HG03442 (cell line): Measurements from ENCODE around the gene SPTLC2.

Experiments used
- ATAC-seq: cut with Tn5 transposase; IDR thresholded peaks from one replicate; pipeline ENCODE4 v1.9.1; 2021; ENCODE audit warnings: mild to moderate bottlenecking, moderate library complexity; ENCODE audit not compliant: unreplicated experiment

SPTLC2 gene

DNA sequence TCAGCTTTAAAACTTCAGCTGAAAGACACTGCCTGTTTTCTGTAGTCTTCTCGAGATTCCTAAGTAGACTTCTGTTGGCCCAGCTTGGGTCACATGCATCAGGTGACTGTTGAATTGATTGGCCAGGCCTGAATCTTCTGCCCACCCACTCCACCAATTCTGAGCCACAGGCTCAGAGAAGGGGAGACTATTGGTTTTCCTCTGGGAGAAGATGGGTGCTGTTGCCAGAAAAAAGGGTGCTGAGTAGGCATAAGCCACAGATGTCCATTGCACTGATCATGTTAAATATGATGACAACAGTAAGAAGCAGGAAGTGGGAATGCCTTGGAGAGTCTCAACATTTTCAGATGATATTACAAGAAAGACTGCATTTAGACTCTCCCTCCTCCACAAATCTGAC lies 6.8 kb upstream of the SPTLC2 start:
- ATAC-seq = no peak

DNA sequence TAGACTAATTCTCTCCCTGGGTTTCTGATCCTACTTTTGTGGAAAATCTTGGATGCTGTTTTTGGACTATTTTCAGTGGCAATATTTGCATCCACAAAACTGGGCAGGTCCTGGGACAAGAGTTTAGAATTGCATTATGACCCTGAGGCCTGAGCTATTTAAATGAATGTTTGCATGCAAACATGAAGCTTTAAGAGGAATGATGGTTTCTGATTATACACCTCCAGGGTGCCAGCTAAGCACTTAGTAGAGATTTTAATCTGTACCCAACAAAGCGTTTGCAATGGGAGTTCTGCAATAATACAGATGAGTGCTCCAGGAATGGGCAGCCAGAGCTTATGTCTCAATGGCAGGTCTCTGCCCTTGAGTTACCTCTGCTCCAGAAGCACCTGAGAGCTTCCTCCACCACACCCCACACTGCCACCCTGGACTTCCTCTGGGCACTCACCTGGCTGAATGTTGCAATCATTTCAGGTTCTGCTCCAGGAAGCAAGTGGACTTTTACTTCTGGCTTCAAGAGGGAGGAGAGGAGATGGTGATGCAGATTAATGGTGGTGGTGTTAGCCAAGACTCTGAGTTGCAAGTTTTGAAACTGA lies 6.0 kb upstream of the SPTLC2 start:
- no peak for ATAC-seq

DNA sequence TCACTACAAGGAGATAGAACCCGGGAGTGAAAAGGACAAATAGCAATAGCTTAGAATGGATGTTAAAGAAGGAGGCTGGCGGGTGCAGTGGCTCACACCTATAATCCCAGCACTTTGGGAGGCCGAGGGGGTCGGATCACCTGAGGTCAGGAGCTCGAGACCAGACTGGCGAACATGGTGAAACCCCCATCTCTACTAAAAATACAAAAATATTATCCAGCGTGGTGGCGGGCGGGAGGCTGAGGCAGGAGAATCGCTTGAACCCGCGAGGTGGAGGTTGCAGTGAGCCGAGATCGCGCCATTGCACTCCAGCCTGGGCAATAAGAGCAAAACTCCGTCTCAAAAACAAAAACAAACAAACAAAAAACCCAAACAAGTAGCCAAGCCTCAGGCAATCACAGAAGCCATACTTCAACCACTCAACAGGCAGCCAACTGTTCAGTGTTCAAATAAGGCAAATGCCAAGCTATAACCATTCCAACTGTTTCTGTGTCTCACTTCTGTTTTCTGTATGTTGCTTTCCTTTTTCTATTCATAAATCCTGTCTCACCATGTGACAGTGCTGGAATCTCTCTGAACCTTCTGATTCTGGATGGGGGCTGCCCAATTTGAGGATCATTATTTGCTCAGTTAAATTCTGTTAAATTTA lies 3.9 kb upstream of the SPTLC2 start:
- ATAC-seq = no peak

DNA sequence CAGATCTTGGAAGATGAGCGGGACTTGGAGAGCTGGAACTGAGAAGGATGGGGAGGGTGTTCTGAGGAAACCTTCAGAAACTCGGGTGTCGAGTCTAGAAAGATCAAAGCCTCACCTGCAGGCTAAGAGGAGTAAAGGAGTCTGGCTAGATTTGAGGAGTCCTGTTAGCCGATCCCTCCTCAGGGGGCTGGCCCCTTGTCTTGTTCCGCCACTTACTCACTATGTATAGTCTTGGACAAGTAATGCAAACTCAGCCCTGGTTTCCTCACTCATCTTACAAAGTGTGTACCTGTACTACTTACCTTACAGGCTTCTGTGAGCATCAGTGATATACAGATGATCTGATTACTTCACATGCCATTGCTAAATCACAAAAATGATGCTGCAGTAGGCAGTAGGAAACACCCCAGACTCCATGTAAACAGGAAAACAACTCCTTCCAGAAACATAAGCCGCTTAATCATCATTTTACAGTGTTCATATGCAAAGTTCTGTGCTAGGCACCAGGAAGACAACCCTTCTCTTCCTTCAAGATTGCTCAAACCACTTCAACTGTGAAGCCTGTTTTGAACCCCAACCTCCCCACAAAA lies 2.0 kb upstream of the SPTLC2 start:
- no peak for ATAC-seq

DNA sequence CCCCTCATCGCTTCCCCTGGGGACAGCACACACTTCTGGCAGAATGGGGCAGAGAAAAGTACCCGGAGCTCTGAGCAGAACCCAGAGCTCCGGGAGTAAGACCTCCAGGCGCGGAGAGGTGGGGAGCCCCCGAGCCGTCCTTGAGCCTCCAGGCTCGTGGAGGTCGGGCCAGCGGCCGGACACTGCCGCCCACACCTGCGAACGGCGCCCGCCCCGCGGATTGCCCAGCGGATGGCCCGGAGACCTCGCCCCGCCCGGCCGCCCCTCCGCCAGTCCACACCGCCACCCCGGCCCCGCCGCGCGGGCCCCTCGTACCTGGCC lies 344 bp downstream of the SPTLC2 start:
- peak; percentile 4 for ATAC-seq

DNA sequence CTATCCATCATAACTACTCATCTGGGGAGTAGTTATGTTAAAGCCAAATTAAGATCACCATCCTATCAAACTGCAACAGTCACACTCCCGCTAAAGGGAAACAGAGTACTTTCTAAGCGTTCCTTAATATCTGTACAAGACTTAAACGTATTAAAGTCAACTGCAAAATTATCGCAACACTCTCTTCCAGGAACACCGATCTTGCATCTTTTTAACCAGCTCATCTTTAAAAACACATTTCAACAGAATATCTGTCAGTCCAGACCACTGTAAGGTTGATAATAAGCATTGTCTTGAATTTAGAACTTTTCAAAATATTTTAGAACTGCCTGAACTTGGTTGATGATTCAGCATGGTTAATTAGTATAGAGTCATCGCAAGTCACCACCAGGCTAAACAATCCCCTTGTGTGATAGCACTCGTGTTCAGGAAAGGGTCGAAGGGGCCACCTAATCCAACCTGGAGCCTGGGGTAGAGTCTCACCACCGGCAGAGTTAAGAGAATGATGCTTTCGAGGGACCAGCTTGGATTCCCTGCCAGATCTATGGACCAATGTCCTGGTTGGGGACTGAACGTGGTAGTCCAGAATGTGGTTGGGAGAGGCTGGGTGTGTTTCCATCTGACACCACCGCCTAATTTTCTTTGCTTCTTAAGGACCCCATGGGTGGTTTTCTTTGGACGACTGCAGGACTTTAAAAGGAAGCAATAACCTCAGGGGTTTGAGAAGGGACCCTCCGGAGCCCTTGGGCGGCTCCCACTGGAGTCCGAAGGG lies 890 bp downstream of the SPTLC2 start:
- no peak for ATAC-seq

DNA sequence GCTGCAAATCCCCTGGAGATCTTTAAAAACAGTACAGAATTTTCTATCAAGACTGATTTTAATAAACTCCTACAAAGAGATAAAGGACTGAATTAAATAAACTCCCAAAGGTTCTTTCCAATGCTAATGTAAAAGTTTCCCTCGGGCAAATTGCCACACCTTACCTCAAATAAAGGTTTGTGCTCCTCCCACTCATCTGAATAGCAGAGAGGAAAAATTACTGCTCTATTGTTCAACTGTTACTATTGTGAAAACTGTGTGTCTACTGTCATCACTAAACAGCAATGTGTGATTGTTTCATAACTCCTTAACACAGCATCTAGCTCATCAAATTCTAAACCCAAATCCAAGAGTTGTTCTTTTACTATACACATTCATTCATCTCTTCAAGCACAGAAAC lies 3.2 kb downstream of the SPTLC2 start:
- ATAC-seq = no peak

DNA sequence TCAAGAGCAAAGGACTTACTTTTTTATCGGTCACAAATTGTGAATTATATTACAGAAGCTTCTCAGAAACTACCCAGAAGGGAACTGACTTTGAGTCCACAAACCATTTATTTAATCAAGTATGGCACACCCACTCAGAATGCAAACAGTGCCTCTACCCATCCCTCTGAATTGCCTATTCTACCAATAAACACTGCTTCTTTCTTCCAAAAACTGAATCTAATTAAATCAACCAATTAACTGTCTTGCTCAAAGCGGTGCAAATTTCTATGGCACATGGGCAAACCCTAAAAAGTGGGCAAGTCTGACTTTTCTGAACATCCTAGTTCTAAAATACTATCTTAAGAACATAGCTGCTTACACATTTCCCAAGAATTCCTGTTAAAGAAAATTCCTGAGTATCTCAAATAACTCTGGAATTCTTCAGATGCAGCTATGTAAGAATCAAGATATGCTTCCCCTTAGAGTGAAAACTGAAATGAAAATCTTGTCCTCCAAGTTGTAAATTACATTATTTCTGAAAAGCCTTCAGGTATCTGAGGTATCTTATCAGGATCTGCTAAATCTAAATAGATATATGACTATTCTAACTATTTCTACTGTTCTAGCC lies 4.3 kb downstream of the SPTLC2 start:
- no peak for ATAC-seq

DNA sequence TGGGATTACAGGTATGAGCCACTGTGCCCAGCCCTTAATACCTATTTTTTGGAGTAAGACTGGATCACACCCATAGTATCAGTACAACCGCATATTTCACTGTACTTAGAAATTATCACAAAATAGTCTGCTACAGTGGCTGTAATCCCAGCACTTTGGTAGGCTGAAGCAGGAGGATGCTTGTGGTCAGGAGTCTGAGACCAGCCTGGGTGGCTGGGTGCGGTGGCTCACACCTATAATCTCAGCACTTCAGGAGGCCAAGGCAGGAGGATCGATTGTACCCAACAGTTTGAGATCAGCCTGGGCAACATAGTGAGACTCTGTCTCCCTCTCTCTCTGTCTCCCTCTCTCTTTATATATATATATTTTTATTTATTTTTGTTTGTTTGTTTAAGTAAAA lies 5.9 kb downstream of the SPTLC2 start:
- no peak for ATAC-seq

DNA sequence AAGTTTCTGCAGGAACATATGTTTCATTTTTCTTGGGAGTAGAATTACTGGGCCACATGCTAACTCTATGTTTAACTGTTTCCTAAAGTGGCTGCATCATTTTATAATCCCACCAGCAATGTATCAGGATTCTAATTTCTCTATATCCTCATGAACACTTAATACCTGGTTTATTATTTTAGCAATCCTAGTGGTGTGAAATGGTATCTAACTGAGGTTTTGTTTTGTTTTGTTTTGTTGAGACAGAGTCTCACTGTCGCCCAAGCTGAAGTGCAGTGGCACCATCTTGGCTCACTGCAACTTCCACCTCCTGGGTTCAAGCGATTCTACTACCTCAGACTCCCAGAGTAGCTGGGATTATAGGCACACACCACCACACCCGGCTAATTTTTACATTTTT lies 6.5 kb downstream of the SPTLC2 start:
- ATAC-seq = no peak

DNA sequence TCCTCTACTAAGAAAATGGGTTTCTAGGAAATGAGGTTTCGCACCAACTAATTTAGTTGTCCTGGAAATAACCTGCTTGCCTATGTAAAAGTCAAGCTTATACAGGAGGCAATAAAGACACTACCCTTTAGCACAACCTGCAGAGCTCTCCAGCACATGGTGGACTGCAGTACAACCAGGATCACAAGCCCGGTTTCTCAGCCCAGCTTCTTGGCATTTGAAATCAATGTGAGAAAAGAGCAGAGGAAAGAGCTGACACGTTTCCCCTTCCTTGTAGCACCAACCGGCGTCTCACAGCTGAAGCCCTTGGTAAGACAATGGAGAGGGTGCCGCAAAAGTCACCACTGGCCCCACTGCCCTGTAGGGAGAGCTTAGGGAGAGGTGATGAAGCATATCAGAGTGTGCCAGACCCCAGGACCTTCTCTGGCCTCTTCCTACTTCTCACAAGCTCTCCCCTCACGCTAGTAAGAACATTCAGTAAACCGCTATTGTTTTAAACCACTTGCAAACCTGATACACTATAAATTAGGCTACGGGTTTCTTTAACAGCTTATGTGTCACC lies 8.6 kb downstream of the SPTLC2 start:
- peak; percentile 44 for ATAC-seq

DNA sequence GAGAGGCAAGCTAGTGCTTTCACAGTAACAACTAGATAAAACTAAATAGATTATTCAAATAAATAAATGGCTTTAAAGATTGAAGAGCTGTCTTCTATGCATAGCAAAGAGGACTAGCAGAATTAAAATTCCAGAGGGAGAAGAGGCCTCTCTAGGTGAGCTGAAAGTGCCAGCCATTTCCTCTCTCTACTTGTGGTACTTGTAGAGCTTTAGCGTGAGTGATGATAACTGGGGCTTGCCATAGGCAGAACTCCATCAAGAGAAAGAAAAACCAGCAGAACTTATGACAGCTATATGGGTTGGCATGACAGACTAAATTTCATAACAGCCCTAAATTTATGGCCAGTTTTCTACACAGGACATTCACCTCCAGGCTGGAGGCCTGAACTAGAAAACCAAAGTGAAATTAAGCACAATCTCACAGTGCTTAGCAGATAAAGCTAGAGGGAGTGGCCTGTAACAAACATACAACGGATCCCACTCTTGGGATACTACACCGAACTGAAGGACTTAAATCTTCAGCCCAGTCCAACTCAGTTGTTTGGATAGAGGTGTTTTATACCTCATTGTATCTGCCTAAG lies 11.0 kb downstream of the SPTLC2 start:
- ATAC-seq = no peak

DNA sequence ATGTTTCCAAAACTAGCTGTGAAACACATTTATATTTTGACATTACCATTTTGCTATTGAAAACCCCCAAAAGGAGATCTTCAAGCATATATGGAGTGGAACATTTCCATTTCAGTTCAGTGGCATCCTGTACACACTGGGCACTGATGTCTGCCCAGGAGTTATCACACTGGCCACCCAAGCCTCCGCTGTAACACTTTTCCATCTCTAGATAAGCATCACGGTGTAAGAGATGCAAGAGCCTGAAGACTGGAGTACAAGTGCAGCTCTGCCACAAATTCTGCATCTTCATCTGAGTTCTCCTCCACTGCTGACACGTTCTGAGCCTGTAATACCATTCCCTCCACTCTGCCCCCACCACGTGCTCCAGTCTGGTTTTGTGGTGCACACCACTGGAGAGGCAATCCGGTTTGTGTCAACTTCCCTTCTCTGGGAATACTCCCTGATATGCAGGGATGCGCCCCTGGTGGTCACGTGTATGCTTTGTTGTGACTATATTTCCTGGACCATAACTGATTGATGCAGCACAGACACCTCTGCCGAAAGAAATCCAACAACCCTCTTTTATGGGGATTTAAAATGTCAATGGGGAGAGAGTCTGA lies 12.7 kb downstream of the SPTLC2 start:
- ATAC-seq = no peak

DNA sequence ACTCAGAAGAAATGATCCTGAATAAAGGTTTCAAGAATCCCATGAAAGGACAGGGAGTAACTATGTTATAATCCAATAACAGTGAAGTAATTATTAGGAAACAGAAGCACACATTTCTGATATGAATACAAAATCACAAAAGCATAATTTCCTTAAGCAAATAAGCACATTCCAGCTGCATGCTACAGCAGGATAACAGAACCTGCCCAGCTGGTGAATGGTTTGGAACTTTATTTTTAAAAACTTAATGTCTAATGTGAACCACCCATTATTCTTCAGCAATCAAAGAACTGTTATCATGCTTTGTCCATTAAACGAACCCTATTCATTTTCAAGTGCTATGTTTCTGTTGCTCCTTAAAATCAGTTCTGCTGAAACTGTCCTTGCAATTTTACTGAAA lies 13.4 kb downstream of the SPTLC2 start:
- no peak for ATAC-seq

DNA sequence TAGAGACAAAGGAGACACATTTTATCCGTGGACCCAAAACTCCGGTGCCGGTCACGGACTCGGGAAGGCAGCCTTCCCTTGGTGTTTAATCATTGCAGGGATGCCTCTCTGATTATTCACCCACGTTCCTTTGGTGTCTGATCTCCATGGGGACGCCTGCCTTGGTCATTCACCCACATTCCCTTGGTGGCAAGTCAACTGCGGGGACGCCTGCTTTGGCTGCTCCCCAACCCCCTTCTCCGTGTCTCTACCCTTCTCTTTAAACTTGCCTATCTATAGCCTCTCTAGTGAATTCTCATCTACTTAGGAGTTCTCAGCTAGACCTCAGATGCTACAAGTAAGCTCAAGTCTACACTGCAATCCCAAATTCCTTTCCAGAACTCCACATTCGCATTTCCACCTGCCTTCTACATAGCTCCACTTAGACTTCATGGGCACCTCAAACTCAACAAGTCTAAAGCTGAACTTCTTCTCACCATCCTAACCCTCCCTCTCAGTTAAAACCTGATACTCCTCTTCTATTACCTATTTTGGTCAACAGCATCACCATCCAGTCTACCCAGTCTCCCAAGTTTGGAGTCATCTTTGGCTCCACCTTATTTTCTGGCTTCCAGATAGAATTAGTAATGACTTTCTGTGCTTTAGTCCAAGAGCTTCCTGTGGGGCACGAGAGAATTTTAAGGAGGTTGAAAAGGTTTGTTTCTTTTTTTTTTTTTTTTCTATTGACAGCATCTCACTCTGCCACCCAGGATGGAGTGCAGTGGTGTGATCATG lies 14.4 kb downstream of the SPTLC2 start:
- ATAC-seq = no peak

DNA sequence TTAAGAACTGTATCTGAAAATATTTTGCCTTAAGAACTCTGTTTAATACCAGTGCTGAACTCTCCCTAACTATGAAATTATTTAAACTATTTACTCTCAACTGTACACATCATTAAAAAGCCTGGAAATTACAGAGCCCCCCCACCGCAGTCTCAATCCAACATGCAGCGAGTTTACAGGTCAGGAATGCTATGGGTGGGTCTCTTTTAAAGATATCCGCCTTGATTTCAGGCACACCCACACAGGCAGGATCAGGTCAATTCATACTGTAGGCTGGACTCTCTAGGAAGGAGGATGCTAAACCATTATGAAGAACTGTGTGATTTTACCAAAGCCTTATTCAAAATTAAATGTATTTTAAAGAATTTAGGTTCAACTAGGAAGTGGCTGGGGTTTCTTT lies 16.5 kb downstream of the SPTLC2 start:
- no peak for ATAC-seq

DNA sequence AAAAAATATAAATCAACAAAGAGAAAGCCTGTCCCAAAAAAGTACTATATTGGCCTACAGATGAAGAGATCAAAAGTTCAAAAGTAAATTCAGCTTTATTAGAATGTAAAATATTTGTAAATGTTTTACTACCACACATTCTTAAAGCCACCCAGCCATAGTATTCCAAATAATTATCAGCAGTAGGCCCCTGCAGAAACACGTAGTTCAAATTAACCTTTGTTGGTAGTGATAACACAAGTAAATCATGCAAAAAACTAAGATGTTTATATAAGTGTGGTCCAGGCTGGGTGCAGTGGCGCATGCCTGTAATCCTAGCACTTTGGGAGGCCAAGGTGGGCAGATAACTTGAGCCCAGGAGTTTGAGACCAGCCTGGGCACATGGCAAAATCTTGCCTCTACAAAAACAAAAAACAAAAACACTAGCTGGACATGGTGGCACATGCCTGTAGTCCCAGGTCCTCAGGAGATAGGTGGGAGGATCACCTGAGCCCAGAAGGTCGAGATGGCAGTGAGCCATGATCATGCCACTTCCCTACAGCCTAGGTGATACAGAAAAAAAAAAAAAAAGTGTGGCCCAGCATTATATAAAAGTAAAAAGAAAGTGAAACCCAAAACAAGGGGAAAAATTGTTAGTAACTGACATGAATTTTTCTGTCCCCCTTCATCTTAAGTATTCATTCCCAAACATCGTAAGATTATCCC lies 17.9 kb downstream of the SPTLC2 start:
- no peak for ATAC-seq

DNA sequence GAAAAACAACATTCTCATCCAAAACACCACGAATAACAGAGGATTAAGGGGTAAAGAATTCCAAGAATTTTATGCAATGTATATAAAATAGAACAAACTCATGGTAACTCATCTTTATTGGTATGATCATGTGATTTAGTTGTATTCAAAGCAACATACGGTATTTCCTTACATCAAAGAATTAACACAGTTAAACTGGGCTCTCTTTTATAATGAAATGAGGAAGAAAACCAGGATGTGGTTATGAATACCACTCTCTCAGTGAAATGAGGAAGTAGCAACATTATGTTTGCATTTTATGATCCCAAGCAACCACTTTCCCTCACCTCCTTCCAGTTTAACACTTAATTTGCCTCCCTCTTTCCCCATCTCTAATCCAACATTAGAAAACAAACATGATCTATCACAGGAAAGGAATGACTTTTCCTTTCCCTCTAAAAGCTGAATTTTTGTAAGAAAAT lies 22.9 kb downstream of the SPTLC2 start:
- ATAC-seq = peak; percentile 81

DNA sequence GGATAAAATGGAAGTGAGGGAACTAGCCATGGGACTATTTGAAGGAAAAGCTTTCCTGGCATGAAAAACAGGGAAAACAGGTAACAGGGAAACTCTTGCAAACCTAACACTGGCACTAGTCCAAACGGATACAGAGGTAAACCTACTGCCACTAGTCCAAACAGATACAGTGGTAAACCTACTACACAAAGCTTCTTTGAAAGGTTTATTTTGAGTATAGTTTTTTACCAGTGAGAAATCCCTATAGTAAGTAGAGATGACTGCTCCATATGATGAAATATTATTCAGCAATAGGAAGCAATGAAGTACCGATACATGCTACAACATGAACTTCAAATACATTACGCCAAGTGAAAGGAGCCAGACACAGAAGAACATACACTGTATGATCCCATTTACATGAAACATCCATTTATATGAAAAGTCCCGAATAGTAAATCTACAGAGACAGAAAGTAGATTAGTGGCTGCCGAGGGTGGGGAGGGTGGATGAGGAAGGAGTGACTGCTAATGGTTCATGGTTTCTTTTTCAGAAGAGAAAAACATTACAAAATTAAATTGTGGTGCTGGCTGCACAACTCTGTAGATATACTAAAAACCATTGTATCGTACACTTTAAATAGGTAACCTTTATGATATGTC lies 25.5 kb downstream of the SPTLC2 start:
- ATAC-seq = no peak
